Natural killer cell (primary cell): ENCODE data around the gene NOMO2. TPM values are rescaled to one million over a fixed set of nuclear protein-coding genes. Genes with fewer than 3 reads are reported as not detected.
"Not testable (repeated sequence)": the region's sequence is repeated elsewhere in the genome, so short reads cannot be mapped to it uniquely, and the experiment has no call there.

ENCODE experiments used
- ATAC-seq, 3 donors: fragments of 150-1000 bp in 2 of 3; fragments of 200-7000 bp in 1 of 3; cut with Tn5 transposase; 1 replicate in 1 of 3; 2 replicates in 2 of 3; pipeline ENCODE4 v1.10.0; 2021; ENCODE audit warnings: mild to moderate bottlenecking in 2 of 3, moderate library complexity in 2 of 3
- DNase-seq, 2 donors: peaks; one replicate each; pipeline versions ENCODE4 v3.0.0 to v3.0.0-alpha.2; 2013 to 2021; ENCODE audit warnings: mixed read lengths in 1 of 2
- H3K27ac ChIP-seq: one replicate; pipeline ENCODE4 v1.5.1; 2013; ENCODE audit warnings: mild to moderate bottlenecking, low read length
- H3K27me3 ChIP-seq: one replicate; pipeline ENCODE4 v1.6.1; 2013; ENCODE audit warnings: low read length; ENCODE audit not compliant: control insufficient read depth, insufficient read depth
- H3K36me3 ChIP-seq: one replicate; pipeline ENCODE4 v1.6.1; 2013; ENCODE audit warnings: low read length; ENCODE audit not compliant: control insufficient read depth, insufficient read depth
- H3K4me1 ChIP-seq: one replicate; pipeline ENCODE4 v1.6.1; 2013; ENCODE audit warnings: low read length; ENCODE audit not compliant: control insufficient read depth, insufficient read depth
- H3K4me3 ChIP-seq: one replicate; pipeline ENCODE4 v1.5.1; 2013; ENCODE audit warnings: low read length
- H3K9me3 ChIP-seq: one replicate; pipeline ENCODE4 v1.6.1; 2013; ENCODE audit warnings: low read length; ENCODE audit not compliant: control insufficient read depth, insufficient read depth
- H3K27ac Mint-ChIP-seq, 2 donors: one replicate each; pipeline ENCODE4 v1.8.0; 2022; ENCODE audit warnings: mild to moderate bottlenecking in 2 of 2, mixed read lengths in 2 of 2, moderate library complexity in 1 of 2
- H3K27me3 Mint-ChIP-seq, 2 donors: one replicate each; pipeline ENCODE4 v1.8.0; 2022; ENCODE audit warnings: low read depth in 2 of 2, mixed read lengths in 2 of 2
- H3K36me3 Mint-ChIP-seq: one replicate; pipeline ENCODE4 v1.8.0; 2022; ENCODE audit warnings: mixed read lengths
- H3K4me1 Mint-ChIP-seq, 2 donors: one replicate each; pipeline ENCODE4 v1.8.0; 2022; ENCODE audit warnings: mixed read lengths in 2 of 2
- H3K4me3 Mint-ChIP-seq: one replicate; pipeline ENCODE4 v1.8.0; 2022; ENCODE audit warnings: mild to moderate bottlenecking, moderate library complexity, mixed read lengths
- H3K9me3 Mint-ChIP-seq, 2 donors: one replicate each; pipeline ENCODE4 v1.8.0; 2022; ENCODE audit warnings: mixed read lengths in 2 of 2
- WGBS: methylation state at CpG from one replicate; pipeline ENCODE4 v1.1.7; 2013; ENCODE audit warnings: missing lambda C conversion rate; ENCODE audit not compliant: insufficient coverage; 5-methylcytosine and 5-hydroxymethylcytosine counted together
- intact Hi-C: fragments of 100-400 bp; cut with micrococcal nuclease; formaldehyde crosslinking; loops from one replicate; pipeline ENCODE4 v1.14.2; 2022
- total RNA-seq, 4 donors: library from RNA; stranded (reverse); fragments of 120-200 nt in 1 of 4; gene quantifications; one replicate each; pipeline versions ENCODE4 v1.2.3 to v1.2.4, GENCODE V29; 2013 to 2022

Gene NOMO2
- total RNA-seq, 3 donors from 2014 or later (not counting 1 experiment from before 2014, with no cell fraction given) = 67.7 to 105 (median 73.5) TPM

DNA sequence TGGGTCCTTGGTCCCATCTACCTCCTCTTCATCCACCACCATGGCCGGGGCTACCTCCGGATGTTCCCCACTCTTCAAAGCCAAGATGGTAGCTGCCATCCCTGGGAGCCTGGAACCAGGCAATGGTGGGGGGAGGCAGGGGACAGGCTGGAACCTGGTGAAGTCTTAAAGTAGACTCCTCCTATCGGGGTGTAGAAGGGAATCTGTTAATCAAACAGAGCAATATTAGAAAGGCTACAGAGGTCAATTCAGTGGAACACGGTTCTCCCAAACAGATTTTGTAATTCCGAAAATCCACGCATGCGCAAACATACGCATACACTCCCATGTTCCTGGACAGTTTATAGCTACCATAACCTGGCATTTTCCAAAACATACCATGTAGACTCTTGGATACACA is 11.1 kb upstream of the NOMO2 start:
- no CpG with 5 or more reads among the region's 8 CpGs for WGBS

GRCh38 chr16:18571307-18571850 is 9.5 kb upstream of the NOMO2 start:
- H3K4me1 ChIP-seq, H3K4me3 Mint-ChIP-seq, H3K36me3 ChIP-seq, DNase-seq, ATAC-seq, H3K9me3 Mint-ChIP-seq, H3K9me3 ChIP-seq, H3K27ac Mint-ChIP-seq, H3K4me1 Mint-ChIP-seq, H3K36me3 Mint-ChIP-seq, H3K27ac ChIP-seq, H3K27me3 ChIP-seq, intact Hi-C loops, H3K4me3 ChIP-seq, H3K27me3 Mint-ChIP-seq: not testable (repeated sequence)
- 7% methylated on average over 6 of the region's 13 CpGs for WGBS

More for the DNA sequence above, 11.1 kb upstream of the NOMO2 start:
- H3K27ac ChIP-seq, DNase-seq, H3K4me3 ChIP-seq, H3K27me3 ChIP-seq, H3K27ac Mint-ChIP-seq, intact Hi-C loops, H3K9me3 ChIP-seq, H3K4me1 Mint-ChIP-seq, ATAC-seq, H3K36me3 Mint-ChIP-seq, H3K36me3 ChIP-seq, H3K4me3 Mint-ChIP-seq, H3K4me1 ChIP-seq, H3K9me3 Mint-ChIP-seq, H3K27me3 Mint-ChIP-seq: not testable (repeated sequence)

DNA sequence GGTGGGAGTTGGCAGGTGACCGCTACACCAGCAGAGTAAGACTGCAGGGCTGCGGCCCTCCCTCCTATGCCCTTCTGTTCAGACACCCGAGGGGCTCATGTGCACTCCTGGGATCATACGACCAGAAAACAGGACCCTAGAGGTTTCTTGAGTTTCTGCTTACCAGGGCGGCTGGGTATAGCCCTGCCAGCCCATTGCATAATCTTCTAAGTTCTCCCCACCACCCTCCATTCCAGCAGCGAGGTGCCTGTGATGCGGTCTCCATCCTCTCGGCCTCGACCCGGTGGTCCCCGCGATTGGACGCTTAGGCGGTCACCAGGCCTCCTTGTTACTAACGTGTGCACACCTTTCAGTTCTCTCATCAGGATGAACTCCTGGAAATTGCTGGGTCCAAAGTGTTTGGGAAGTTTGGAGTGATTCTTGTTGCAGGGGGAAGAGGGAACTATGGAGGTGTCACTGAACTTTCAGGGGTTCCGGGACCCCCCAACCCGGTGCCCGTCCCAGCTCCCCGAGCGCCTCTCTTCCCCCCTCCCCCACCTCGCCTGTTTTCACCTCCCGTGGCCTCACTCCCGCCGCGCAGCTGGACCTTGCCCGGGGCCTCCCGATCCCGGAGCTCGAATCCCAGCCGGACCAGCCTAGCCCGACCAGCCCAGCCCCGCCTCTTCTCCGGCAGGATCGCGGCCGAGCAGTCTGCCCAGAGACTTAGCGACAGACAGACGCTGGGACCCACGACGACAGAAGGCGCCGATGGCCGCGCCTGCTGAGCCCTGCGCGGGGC is 8.8 kb upstream of the NOMO2 start:
- H3K27me3 ChIP-seq, H3K27ac Mint-ChIP-seq, intact Hi-C loops, H3K9me3 Mint-ChIP-seq, H3K4me1 Mint-ChIP-seq, H3K27me3 Mint-ChIP-seq, H3K4me1 ChIP-seq, H3K36me3 ChIP-seq, DNase-seq, H3K4me3 ChIP-seq, H3K36me3 Mint-ChIP-seq, H3K27ac ChIP-seq, H3K9me3 ChIP-seq, ATAC-seq, H3K4me3 Mint-ChIP-seq: not testable (repeated sequence)
- 15% methylated on average over 7 of the region's 46 CpGs for WGBS

GRCh38 chr16:18560416-18561220 is 1.3 kb downstream of the NOMO2 start:
- H3K27ac ChIP-seq, H3K9me3 ChIP-seq, H3K9me3 Mint-ChIP-seq, H3K4me1 Mint-ChIP-seq, ATAC-seq, DNase-seq, H3K27ac Mint-ChIP-seq, H3K36me3 Mint-ChIP-seq, H3K36me3 ChIP-seq, intact Hi-C loops, H3K27me3 Mint-ChIP-seq, H3K27me3 ChIP-seq: not testable (repeated sequence)
- H3K4me3 Mint-ChIP-seq = peak overlapping the region; percentile 4
- Histone ChIP-seq H3K4me3 (peak overlapping the region; percentile 18), H3K4me1 (peaks cover 11% of the 10 kb centered on the region)
- WGBS = 45% methylated on average over 8 of the region's 16 CpGs

- intact Hi-C loops = not testable (repeated sequence)
Measured at GRCh38 chr16:18553671-18554070, 8.2 kb downstream of the NOMO2 start.

DNA sequence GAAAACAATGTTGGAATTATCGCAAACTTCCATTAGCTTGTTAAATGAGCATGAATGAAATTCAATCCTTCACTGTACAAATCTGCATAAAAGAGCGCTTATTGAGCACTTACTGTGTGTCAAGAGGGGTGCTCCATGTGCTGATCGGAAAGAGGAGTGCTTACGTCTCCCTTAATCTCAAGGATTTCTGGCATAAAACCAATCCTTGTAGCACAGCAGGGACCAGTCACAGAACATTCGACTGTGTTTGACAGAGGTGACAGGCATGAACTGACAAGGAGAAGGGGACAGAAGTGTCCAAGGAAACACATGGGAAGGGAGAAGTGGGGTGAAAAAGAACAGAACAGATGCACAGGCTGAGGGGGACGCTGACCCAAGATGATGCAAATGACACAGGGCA is 14.5 kb downstream of the NOMO2 start:
- H3K27ac ChIP-seq, H3K9me3 ChIP-seq, H3K27me3 ChIP-seq, H3K27me3 Mint-ChIP-seq, ATAC-seq, H3K9me3 Mint-ChIP-seq, H3K36me3 ChIP-seq, H3K4me3 ChIP-seq, H3K36me3 Mint-ChIP-seq, H3K4me1 ChIP-seq, intact Hi-C loops, H3K4me1 Mint-ChIP-seq, H3K4me3 Mint-ChIP-seq, H3K27ac Mint-ChIP-seq, DNase-seq: not testable (repeated sequence)
- 96% methylated on average over 4 of the region's 6 CpGs for WGBS

More at GRCh38 chr16:18553671-18554070, 8.2 kb downstream of the NOMO2 start:
- not testable (repeated sequence) for H3K27me3 Mint-ChIP-seq, H3K4me1 Mint-ChIP-seq, H3K27ac Mint-ChIP-seq, H3K27me3 ChIP-seq, H3K4me3 ChIP-seq, DNase-seq, H3K4me1 ChIP-seq, H3K27ac ChIP-seq, H3K9me3 Mint-ChIP-seq, H3K9me3 ChIP-seq, H3K36me3 ChIP-seq, ATAC-seq, H3K36me3 Mint-ChIP-seq, H3K4me3 Mint-ChIP-seq
- WGBS = no CpG with 5 or more reads among the region's 5 CpGs

DNA sequence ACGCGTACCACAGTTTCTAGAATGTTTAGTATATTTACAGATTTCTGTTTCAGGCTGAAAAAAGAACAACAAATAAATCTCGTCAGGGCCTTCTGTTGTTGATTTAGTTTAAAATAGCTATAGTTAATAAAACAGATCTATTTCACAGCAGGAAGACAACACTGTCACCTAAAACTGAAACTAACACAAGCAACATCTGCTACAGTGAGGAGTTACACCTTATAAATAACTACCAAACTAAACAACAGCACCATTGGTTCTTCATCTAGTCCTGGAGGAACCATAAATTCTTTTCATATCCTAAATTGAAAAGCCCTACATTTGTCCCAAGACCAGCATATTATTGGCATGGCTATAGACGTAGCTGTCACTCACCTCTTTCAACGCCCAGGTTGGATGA is 15.0 kb downstream of the NOMO2 start:
- H3K9me3 Mint-ChIP-seq, H3K4me3 ChIP-seq, DNase-seq, H3K9me3 ChIP-seq, H3K36me3 Mint-ChIP-seq, H3K27me3 Mint-ChIP-seq, H3K27me3 ChIP-seq, H3K27ac Mint-ChIP-seq, H3K27ac ChIP-seq, H3K4me3 Mint-ChIP-seq, intact Hi-C loops, H3K36me3 ChIP-seq, H3K4me1 ChIP-seq, H3K4me1 Mint-ChIP-seq: not testable (repeated sequence)
- peak in 2 of 3 donors; percentile 40 to 62 for ATAC-seq
- WGBS = no CpG with 5 or more reads among the region's 5 CpGs
